Esophagus squamous epithelium (tissue), 5 donors: ENCODE data around the gene SH3YL1. TPM values are rescaled to one million over a fixed set of nuclear protein-coding genes. Genes with fewer than 3 reads are reported as not detected.

ENCODE experiments used
- DNase-seq: peaks from one replicate; lab custom pipeline; 2025; lab: John Stamatoyannopoulos, UW
- H3K27ac ChIP-seq, 4 donors: fragments of 200-600 bp; sonication (generic); one replicate each; pipeline ENCODE4 v1.5.1; 2016 to 2019; ENCODE audit warnings: mild to moderate bottlenecking in 1 of 4
- H3K27me3 ChIP-seq, 4 donors: fragments of 200-600 bp; sonication (generic); 1 replicate in 3 of 4; 2 replicates in 1 of 4; pipeline versions ENCODE4 v1.5.1 to v1.6.0; 2017 to 2021; ENCODE audit warnings: antibody characterized with exemption in 1 of 4
- H3K36me3 ChIP-seq, 3 donors: fragments of 200-600 bp; sonication (generic); one replicate each; pipeline ENCODE4 v1.5.1; 2016 to 2019
- H3K4me1 ChIP-seq, 3 donors: fragments of 200-600 bp; sonication (generic); one replicate each; pipeline ENCODE4 v1.5.1; 2017 to 2019
- H3K4me3 ChIP-seq, 4 donors: fragments of 200-600 bp; sonication (generic); 1 replicate in 3 of 4; 2 replicates in 1 of 4; pipeline ENCODE4 v1.5.1; 2016 to 2019; ENCODE audit warnings: mild to moderate bottlenecking in 2 of 4, moderate library complexity in 1 of 4
- H3K9me3 ChIP-seq, 3 donors: fragments of 200-600 bp; sonication (generic); one replicate each; pipeline ENCODE4 v1.5.1; 2016 to 2019
- CTCF ChIP-seq, 6 experiments: fragments of 450-650 bp in 4 of 6; fragments of 200-600 bp in 2 of 6; sonication (generic) in 2 of 6; IDR thresholded peaks; one replicate each; pipeline ENCODE4 v1.5.1; 2016 to 2019; ENCODE audit warnings: antibody characterized with exemption in 6 of 6, mild to moderate bottlenecking in 4 of 6, moderate library complexity in 4 of 6
- POLR2A ChIP-seq, 4 donors: fragments of 450-650 bp; IDR thresholded peaks; one replicate each; pipeline ENCODE4 v1.6.1; 2017; ENCODE audit warnings: antibody characterized with exemption in 4 of 4, mild to moderate bottlenecking in 4 of 4, moderate library complexity in 3 of 4
- WGBS, 2 donors: methylation state at CpG; one replicate each; pipeline ENCODE4 v1.1.5; 2018; 5-methylcytosine and 5-hydroxymethylcytosine counted together
- intact Hi-C: fragments of 100-400 bp; cut with DNase I; formaldehyde crosslinking; loops from one replicate; pipeline ENCODE4 v1.15.0; 2022
- total RNA-seq, 4 donors: library from RNA; depleted of rRNA; stranded (reverse); fragments of >200 nt; gene quantifications; one replicate each; pipeline ENCODE4 v1.1.0, GENCODE V29; 2016
- donor health status: DM: yes; HTN: yes; CAD: no.

SH3YL1 gene
- total RNA-seq, 4 donors from 2014 or later, result 64.9 to 99.6 (median 81.1) TPM

GRCh38 chr2:248724-249123 is 15.1 kb downstream of the SH3YL1 start:
- intact Hi-C loops, result loop anchor here (10.0 kb wide), 1 partner anchor 396 kb away; no protein-coding TSS in a partner anchor
- TF ChIP-seq CTCF (IDR thresholded peaks at IDR 0.05) (no peak), POLR2A (IDR thresholded peaks at IDR 0.05) (no peak)
- WGBS, 2 donors, result 74 to 86% methylated on average over 2 of the region's 2 CpGs
- Histone ChIP-seq H3K4me1 (no peaks in the 10 kb centered on the region), H3K27me3 (no peaks in the 10 kb centered on the region), H3K36me3 (peaks cover 0 to 89% (median 0%) of the 10 kb centered on the region in 3 donors), H3K4me3 (no peak overlapping the region), H3K9me3 (no peaks in the 10 kb centered on the region), H3K27ac (no peak overlapping the region)
- DNase-seq, result no peak

DNA sequence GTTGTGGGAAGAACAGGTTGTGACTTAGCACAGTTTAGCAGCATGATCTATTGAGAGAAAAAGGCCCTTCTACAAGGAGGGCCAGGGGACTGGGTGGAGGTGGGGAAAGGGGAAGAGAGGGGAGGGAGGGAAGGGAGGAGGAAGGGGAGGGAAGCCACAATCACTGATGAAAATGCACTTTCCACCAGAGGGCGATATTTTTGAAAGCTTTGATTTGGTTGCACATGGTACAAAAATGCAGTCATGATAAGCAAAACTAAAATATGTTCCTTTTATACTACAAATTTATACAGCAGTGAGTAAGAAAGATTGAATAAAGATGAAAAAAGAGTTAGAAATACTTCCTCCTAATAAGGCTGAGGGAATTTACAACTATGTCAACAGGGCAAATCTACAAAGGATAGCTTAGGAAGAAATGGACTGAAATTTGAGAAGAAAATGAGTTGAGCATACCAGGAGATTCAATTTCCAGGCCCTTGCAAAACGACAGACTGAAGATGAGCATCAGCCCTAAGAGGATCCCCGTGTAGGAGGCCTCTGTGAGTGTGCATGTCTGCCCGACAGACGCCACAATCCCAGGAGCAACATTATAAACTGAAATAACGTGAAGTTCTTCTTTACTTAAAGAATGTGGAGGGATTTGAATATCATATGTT is 17.2 kb downstream of the SH3YL1 start:
- no peak for DNase-seq

GRCh38 chr2:244547-244946 is 19.3 kb downstream of the SH3YL1 start:
- no peak overlapping the region for H3K27ac ChIP-seq
- H3K9me3 ChIP-seq, result no peaks in the 10 kb centered on the region
- H3K27me3 ChIP-seq, result no peaks in the 10 kb centered on the region
- H3K4me3 ChIP-seq, result no peak overlapping the region
- H3K4me1 ChIP-seq, result no peaks in the 10 kb centered on the region
- peaks cover 5 to 89% (median 6%) of the 10 kb centered on the region in 3 donors for H3K36me3 ChIP-seq
- no peak for DNase-seq
- TF ChIP-seq POLR2A (IDR thresholded peaks at IDR 0.05) (no peak), CTCF (IDR thresholded peaks at IDR 0.05) (no peak)
- 91 to 97% methylated on average over 6 of the region's 7 CpGs for WGBS, 2 donors
- intact Hi-C loops, result loop anchor here (10.0 kb wide), 1 partner anchor 400 kb away; no protein-coding TSS in a partner anchor

More for the DNA sequence above, 17.2 kb downstream of the SH3YL1 start:
- H3K4me3 ChIP-seq, result no peak overlapping the region
- TF ChIP-seq CTCF (IDR thresholded peaks at IDR 0.05), result peak in 5 of 6 experiments; percentile 21 to 58 (median 37)
- no peak for TF ChIP-seq POLR2A (IDR thresholded peaks at IDR 0.05)
- 49 to 58% methylated on average over 6 of the region's 6 CpGs for WGBS, 2 donors
- intact Hi-C loops, result loop anchor here (10.0 kb wide), 1 partner anchor 398 kb away; no protein-coding TSS in a partner anchor
- H3K9me3 ChIP-seq, result no peaks in the 10 kb centered on the region
- no peaks in the 10 kb centered on the region for H3K27me3 ChIP-seq
- no peak overlapping the region for H3K27ac ChIP-seq
- no peaks in the 10 kb centered on the region for H3K4me1 ChIP-seq
- H3K36me3 ChIP-seq, result peaks cover 0 to 93% (median 6%) of the 10 kb centered on the region in 3 donors

DNA sequence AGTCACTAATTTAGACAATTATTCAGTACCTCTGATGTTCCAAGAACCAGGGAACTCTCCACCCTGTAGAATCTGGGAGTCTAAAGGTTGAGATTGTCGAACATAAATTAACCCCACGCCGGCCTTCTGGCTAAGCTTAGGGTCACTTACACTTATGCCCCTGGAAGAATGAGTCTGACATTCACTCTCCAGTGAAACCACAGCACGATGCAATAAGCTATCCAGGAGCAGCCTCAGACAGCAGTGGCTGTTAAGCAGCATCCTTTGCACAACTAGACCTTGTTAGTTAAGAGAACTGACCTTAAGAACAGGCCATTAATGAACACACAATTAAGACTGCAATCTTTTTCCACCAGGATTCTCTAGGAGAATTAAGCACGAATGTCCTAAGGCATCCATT is 25.0 kb downstream of the SH3YL1 start:
- TF ChIP-seq POLR2A (IDR thresholded peaks at IDR 0.05), result no peak
- TF ChIP-seq CTCF (IDR thresholded peaks at IDR 0.05), result no peak
- H3K4me1 ChIP-seq, result no peaks in the 10 kb centered on the region
- no peak overlapping the region for H3K27ac ChIP-seq
- 80 to 93% methylated on average over 5 of the region's 5 CpGs for WGBS, 2 donors
- no peak overlapping the region for H3K4me3 ChIP-seq
- H3K9me3 ChIP-seq, result no peaks in the 10 kb centered on the region
- intact Hi-C loops, result no loop called here
- no peaks in the 10 kb centered on the region for H3K27me3 ChIP-seq
- peaks cover 5 to 64% (median 6%) of the 10 kb centered on the region in 3 donors for H3K36me3 ChIP-seq
- DNase-seq, result no peak

GRCh38 chr2:238431-238830 is 25.4 kb downstream of the SH3YL1 start:
- 73 to 77% methylated on average over 3 of the region's 3 CpGs for WGBS, 2 donors

More at GRCh38 chr2:238431-238830, 25.4 kb downstream of the SH3YL1 start:
- no peaks in the 10 kb centered on the region for H3K9me3 ChIP-seq
- H3K27me3 ChIP-seq, result no peaks in the 10 kb centered on the region
- DNase-seq, result no peak
- H3K4me3 ChIP-seq, result no peak overlapping the region
- peaks cover 3 to 64% (median 5%) of the 10 kb centered on the region in 3 donors for H3K36me3 ChIP-seq
- H3K4me1 ChIP-seq, result no peaks in the 10 kb centered on the region
- no peak for TF ChIP-seq CTCF (IDR thresholded peaks at IDR 0.05)
- TF ChIP-seq POLR2A (IDR thresholded peaks at IDR 0.05), result no peak
- intact Hi-C loops, result no loop called here
- H3K27ac ChIP-seq, result no peak overlapping the region
